Keratinocyte (primary cell): ENCODE results near the gene BTN2A1. TPM values are rescaled to one million over a fixed set of nuclear protein-coding genes. Genes with fewer than 3 reads are reported as not detected.

Experiments used
- DNase-seq: peaks from one replicate; pipeline ENCODE4 v3.0.0-alpha.2; 2011; ENCODE audit warnings: low read depth, missing footprints, low spot score
- FAIRE-seq: peaks from 2 replicates; lab custom pipeline; 2011; peaks lifted over from hg19 to GRCh38; lab: Jason Lieb, UNC
- H2AFZ ChIP-seq: 2 replicates; pipeline ENCODE4 v1.6.0; 2012; ENCODE audit warnings: low read length, control low read depth, inconsistent platforms; ENCODE audit not compliant: control insufficient read depth
- H3K27ac ChIP-seq: 2 replicates; pipeline ENCODE4 v1.5.1; 2011; ENCODE audit warnings: low read length; ENCODE audit not compliant: control insufficient read depth, insufficient read depth
- H3K27me3 ChIP-seq: 3 replicates; pipeline ENCODE4 v1.6.0; 2011; ENCODE audit warnings: low read length; ENCODE audit not compliant: control insufficient read depth, insufficient read depth; ENCODE audit errors: extremely low read depth
- H3K36me3 ChIP-seq, 2 experiments: 2 replicates in 1 of 2; 3 replicates in 1 of 2; pipeline ENCODE4 v1.5.1; 2011; ENCODE audit warnings: low read length in 2 of 2, mild to moderate bottlenecking in 1 of 2; ENCODE audit not compliant: control insufficient read depth in 2 of 2, insufficient read depth in 2 of 2; ENCODE audit errors: extremely low read depth in 1 of 2
- H3K4me1 ChIP-seq: 3 replicates; pipeline ENCODE4 v1.5.1; 2011; ENCODE audit warnings: low read length; ENCODE audit not compliant: control insufficient read depth, insufficient read depth; ENCODE audit errors: extremely low read depth
- H3K4me2 ChIP-seq: 3 replicates; pipeline ENCODE4 v1.6.0; 2011; ENCODE audit warnings: low read depth, low read length; ENCODE audit not compliant: control insufficient read depth, insufficient read depth; ENCODE audit errors: extremely low read depth
- H3K4me3 ChIP-seq, 3 experiments: fragments of 200-600 bp in 1 of 3; sonication (generic) in 1 of 3; 2 replicates in 2 of 3; 3 replicates in 1 of 3; pipeline ENCODE4 v1.5.1; 2011 to 2016; ENCODE audit warnings: low read length in 3 of 3, mild to moderate bottlenecking in 3 of 3, control low read depth in 2 of 3, inconsistent platforms in 1 of 3, low read depth in 1 of 3, mixed read lengths in 1 of 3, mixed run types in 1 of 3, moderate library complexity in 1 of 3; ENCODE audit not compliant: control insufficient read depth in 2 of 3, insufficient read depth in 2 of 3; ENCODE audit errors: extremely low read depth in 1 of 3
- H3K79me2 ChIP-seq: 2 replicates; pipeline ENCODE4 v1.6.0; 2012; ENCODE audit warnings: low read length; ENCODE audit not compliant: control insufficient read depth, insufficient read depth
- H3K9ac ChIP-seq: 3 replicates; pipeline ENCODE4 v1.6.0; 2011; ENCODE audit warnings: low read length; ENCODE audit not compliant: control insufficient read depth, insufficient read depth; ENCODE audit errors: extremely low read depth
- H3K9me1 ChIP-seq: 3 replicates; pipeline ENCODE4 v1.6.0; 2011; ENCODE audit warnings: low read length; ENCODE audit not compliant: control insufficient read depth, insufficient read depth; ENCODE audit errors: extremely low read depth
- H3K9me3 ChIP-seq: 2 replicates; pipeline ENCODE4 v1.5.1; 2012; ENCODE audit warnings: low read depth, low read length; ENCODE audit not compliant: control insufficient read depth
- H4K20me1 ChIP-seq: 3 replicates; pipeline ENCODE4 v1.6.0; 2011; ENCODE audit warnings: low read length; ENCODE audit not compliant: control insufficient read depth, insufficient read depth; ENCODE audit errors: extremely low read depth
- CTCF ChIP-seq, 3 experiments: IDR thresholded peaks in 1 of 3; conservative IDR thresholded peaks in 1 of 3; optimal IDR thresholded peaks in 1 of 3; 2 replicates in 2 of 3; 3 replicates in 1 of 3; pipeline versions ENCODE3 to v1.5.1; 2011; ENCODE audit warnings: low read length in 3 of 3, mild to moderate bottlenecking in 3 of 3, moderate library complexity in 2 of 3, control low read depth in 1 of 3, inconsistent platforms in 1 of 3; ENCODE audit not compliant: insufficient read depth in 2 of 3; ENCODE audit errors: extremely low read depth in 1 of 3
- EZH2 ChIP-seq: IDR thresholded peaks from one replicate; pipeline ENCODE4 v1.6.1; 2012; ENCODE audit warnings: inconsistent platforms, mild to moderate bottlenecking, low read length, moderate library complexity
- dilution Hi-C: fragments of 300-500 bp; cut with MboI; formaldehyde crosslinking; loops from one replicate; pipeline ENCODE4 v1.7.0; 2020; ENCODE audit warnings: low sequenced_read_pairs; ENCODE audit not compliant: extremely low pct_ligation_motif_present
- polyA plus RNA-seq, 5 experiments: library from polyadenylated mRNA; depleted of rRNA in 3 of 5; stranded (reverse) in 3 of 5; stranded (forward) in 1 of 5; unstranded in 1 of 5; fragments of >200 nt; gene quantifications; 1 replicate in 1 of 5; 2 replicates in 3 of 5; 3 replicates in 1 of 5; pipeline versions ENCODE4 v1.2.1 to v1.2.3, GENCODE V29; 2011 to 2012; ENCODE audit warnings: missing spikeins in 2 of 5, low read depth in 1 of 5, low replicate concordance in 1 of 5

BTN2A1 gene
- polyA plus RNA-seq, 1 donor (not counting 4 experiments of a cell fraction or from before 2014, with no cell fraction given) = 13.9 TPM

GRCh38 chr6:26472549-26473290, 15.0 kb downstream of the BTN2A1 start:
- Histone ChIP-seq H3K9ac (no peak overlapping the region), H3K4me3 (no peak overlapping the region)
- FAIRE-seq = no peak

GRCh38 chr6:26473429-26473757, 15.6 kb downstream of the BTN2A1 start:
- dilution Hi-C loops = no loop called here
- no peak for FAIRE-seq

More at GRCh38 chr6:26472549-26473290, 15.0 kb downstream of the BTN2A1 start:
- DNase-seq = no peak
- Histone ChIP-seq H3K27me3 (no peaks in the 10 kb centered on the region), H3K4me1 (peaks cover 18% of the 10 kb centered on the region), H3K9me1 (no peaks in the 10 kb centered on the region), H3K27ac (no peak overlapping the region), H3K79me2 (no peaks in the 10 kb centered on the region), H3K9me3 (no peaks in the 10 kb centered on the region), H4K20me1 (no peaks in the 10 kb centered on the region), H3K4me2 (peak overlapping the region; percentile 95), H2AFZ (no peak overlapping the region), H3K36me3 (peaks cover 1 to 12% of the 10 kb centered on the region in 2 experiments)
- dilution Hi-C loops = no loop called here
- TF ChIP-seq CTCF (optimal IDR thresholded peaks at IDR 0.05 in 1 of 3, IDR thresholded peaks at IDR 0.05 in 1 of 3, conservative IDR thresholded peaks at IDR 0.05 in 1 of 3; ENCODE audit: extremely low read depth in 1 of 3, insufficient read depth in 2 of 3, low read length in 3 of 3) (no peak), EZH2 (no peak)

More at GRCh38 chr6:26473429-26473757, 15.6 kb downstream of the BTN2A1 start:
- H3K9me1 ChIP-seq = no peaks in the 10 kb centered on the region
- peak overlapping the region; percentile 77 for H3K27ac ChIP-seq
- TF ChIP-seq EZH2 (no peak), CTCF (optimal IDR thresholded peaks at IDR 0.05 in 1 of 3, IDR thresholded peaks at IDR 0.05 in 1 of 3, conservative IDR thresholded peaks at IDR 0.05 in 1 of 3; ENCODE audit: extremely low read depth in 1 of 3, insufficient read depth in 2 of 3, low read length in 3 of 3) (no peak)
- H3K4me2 ChIP-seq = peak overlapping the region; percentile 95
- H2AFZ ChIP-seq = peak overlapping the region; percentile 85
- no peaks in the 10 kb centered on the region for H4K20me1 ChIP-seq
- H3K79me2 ChIP-seq = no peaks in the 10 kb centered on the region
- peak overlapping the region; percentile 36 to 67 (median 64) for H3K4me3 ChIP-seq
- no peak for DNase-seq
- no peaks in the 10 kb centered on the region for H3K27me3 ChIP-seq
- peaks cover 0 to 8% of the 10 kb centered on the region in 2 experiments for H3K36me3 ChIP-seq
- no peaks in the 10 kb centered on the region for H3K9me3 ChIP-seq
- peaks cover 18% of the 10 kb centered on the region for H3K4me1 ChIP-seq
- peak overlapping the region; percentile 75 for H3K9ac ChIP-seq
